Measurements from ENCODE around the gene NME8. TPM values are rescaled to one million over a fixed set of nuclear protein-coding genes. Genes with fewer than 3 reads are reported as not detected.

NME8 gene
- total and polyA plus RNA-seq, 12 donors = 0.64 to 1.9 TPM; not detected in 10

GRCh38 chr7:37933018-37933566, 84.7 kb downstream of the NME8 start:
- no peak for DNase-seq
- H3K27me3 ChIP-seq = no peaks in the 10 kb centered on the region
- TF ChIP-seq CTCF (IDR thresholded peaks at IDR 0.05) = no peak
- TF ChIP-seq POLR2A (IDR thresholded peaks at IDR 0.05) = no peak
- no peak overlapping the region for H3K4me3 ChIP-seq
- WGBS, 4 donors = 86 to 98% (median 96%) methylated on average over 9 of the region's 9 CpGs
- no peak overlapping the region for H3K27ac ChIP-seq
- H3K36me3 ChIP-seq (replicated peaks in 1 of 2) = no peaks in the 10 kb centered on the region
- intact Hi-C loops (cut with DNase I) = no loop called here
- peaks cover 0 to 6% of the 10 kb centered on the region in 2 donors for H3K4me1 ChIP-seq (replicated peaks in 1 of 2)
- no peaks in the 10 kb centered on the region for H3K9me3 ChIP-seq (replicated peaks in 1 of 3)

- Histone ChIP-seq H3K27ac (peak overlapping the region; percentile 60 to 91 (median 73)), H3K9me3 (replicated peaks in 1 of 3) (no peaks in the 10 kb centered on the region), H3K27me3 (no peaks in the 10 kb centered on the region), H3K36me3 (replicated peaks in 1 of 2) (no peaks in the 10 kb centered on the region), H3K4me1 (replicated peaks in 1 of 2) (peaks cover 4 to 23% of the 10 kb centered on the region in 2 donors), H3K4me3 (no peak overlapping the region)
- peak; percentile 81 to 95 (median 94) for DNase-seq
- no peak for TF ChIP-seq POLR2A (IDR thresholded peaks at IDR 0.05)
- TF ChIP-seq CTCF (IDR thresholded peaks at IDR 0.05) = no peak
- WGBS, 4 donors = 34 to 43% (median 37%) methylated on average over 10 to 12 of the region's 12 CpGs
- intact Hi-C loops (cut with DNase I) = no loop called here
Observed at GRCh38 chr7:37942934-37943610, 94.7 kb downstream of the NME8 start.

GRCh38 chr7:37943905-37944736, 95.7 kb downstream of the NME8 start:
- TF ChIP-seq CTCF (IDR thresholded peaks at IDR 0.05) (no peak), POLR2A (IDR thresholded peaks at IDR 0.05) (no peak)
- H3K36me3 ChIP-seq (replicated peaks in 1 of 2) = no peaks in the 10 kb centered on the region
- WGBS, 4 donors = 70 to 84% (median 78%) methylated on average over 8 of the region's 8 CpGs
- H3K27me3 ChIP-seq = no peaks in the 10 kb centered on the region
- intact Hi-C loops (cut with DNase I) = no loop called here
- no peaks in the 10 kb centered on the region for H3K9me3 ChIP-seq (replicated peaks in 1 of 3)
- peak overlapping the region; percentile 60 to 81 (median 73) for H3K27ac ChIP-seq
- H3K4me3 ChIP-seq = no peak overlapping the region
- H3K4me1 ChIP-seq (replicated peaks in 1 of 2) = peaks cover 4 to 23% of the 10 kb centered on the region in 2 donors
- no peak for DNase-seq

GRCh38 chr7:37944737-37945054, 96.3 kb downstream of the NME8 start:
- 73 to 89% (median 84%) methylated on average over 2 of the region's 2 CpGs for WGBS, 4 donors
- Histone ChIP-seq H3K36me3 (replicated peaks in 1 of 2) (no peaks in the 10 kb centered on the region), H3K27ac (peak overlapping the region in 2 of 5 donors; percentile 46 to 73), H3K4me1 (replicated peaks in 1 of 2) (peaks cover 4 to 23% of the 10 kb centered on the region in 2 donors), H3K4me3 (no peak overlapping the region), H3K9me3 (replicated peaks in 1 of 3) (no peaks in the 10 kb centered on the region), H3K27me3 (no peaks in the 10 kb centered on the region)
- no peak for DNase-seq
- intact Hi-C loops (cut with DNase I) = no loop called here
- TF ChIP-seq POLR2A (IDR thresholded peaks at IDR 0.05) (no peak), CTCF (IDR thresholded peaks at IDR 0.05) (no peak)
